OCI-LY3 (cell line): ENCODE data around the gene KRTAP26-1.

Experiments used
- EZH2phosphoT487 ChIP-seq: fragments of 200-600 bp; shearing (Covaris generic); IDR thresholded peaks from 2 replicates; pipeline ENCODE4 v1.6.1; 2018; ENCODE audit warnings: antibody characterized with exemption, mixed run types, low read depth
- TF ChIP-seq, protein P1 (sequence below): fragments of 200-600, 300-600 bp; sonication (generic); IDR thresholded peaks from 2 replicates; pipeline ENCODE4 v1.5.1; 2014; ENCODE audit warnings: antibody characterized with exemption, low read length, low read depth

DNA sequence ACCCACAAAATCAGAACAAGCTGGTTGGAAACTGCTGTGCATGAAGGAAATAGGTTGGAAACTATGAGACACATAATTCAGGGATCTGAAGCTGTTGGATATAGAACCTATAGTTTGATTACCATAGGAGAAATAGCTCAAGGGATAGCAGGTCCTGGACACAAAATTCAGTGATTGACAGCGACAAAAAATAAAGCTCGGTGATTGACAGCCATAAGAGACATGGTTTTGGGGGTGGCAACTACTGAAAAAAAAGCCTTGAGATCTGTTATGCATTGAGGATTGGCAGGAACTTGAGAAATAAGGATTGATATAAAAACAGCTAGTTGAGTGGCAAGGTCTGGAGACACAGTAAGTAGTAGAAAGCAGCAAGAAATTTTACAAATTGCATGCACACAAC, 30.9 kb downstream of the KRTAP26-1 start, which contains the start of gene KRTAP25-1:
- TF ChIP-seq, protein P1, sequence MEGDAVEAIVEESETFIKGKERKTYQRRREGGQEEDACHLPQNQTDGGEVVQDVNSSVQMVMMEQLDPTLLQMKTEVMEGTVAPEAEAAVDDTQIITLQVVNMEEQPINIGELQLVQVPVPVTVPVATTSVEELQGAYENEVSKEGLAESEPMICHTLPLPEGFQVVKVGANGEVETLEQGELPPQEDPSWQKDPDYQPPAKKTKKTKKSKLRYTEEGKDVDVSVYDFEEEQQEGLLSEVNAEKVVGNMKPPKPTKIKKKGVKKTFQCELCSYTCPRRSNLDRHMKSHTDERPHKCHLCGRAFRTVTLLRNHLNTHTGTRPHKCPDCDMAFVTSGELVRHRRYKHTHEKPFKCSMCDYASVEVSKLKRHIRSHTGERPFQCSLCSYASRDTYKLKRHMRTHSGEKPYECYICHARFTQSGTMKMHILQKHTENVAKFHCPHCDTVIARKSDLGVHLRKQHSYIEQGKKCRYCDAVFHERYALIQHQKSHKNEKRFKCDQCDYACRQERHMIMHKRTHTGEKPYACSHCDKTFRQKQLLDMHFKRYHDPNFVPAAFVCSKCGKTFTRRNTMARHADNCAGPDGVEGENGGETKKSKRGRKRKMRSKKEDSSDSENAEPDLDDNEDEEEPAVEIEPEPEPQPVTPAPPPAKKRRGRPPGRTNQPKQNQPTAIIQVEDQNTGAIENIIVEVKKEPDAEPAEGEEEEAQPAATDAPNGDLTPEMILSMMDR = no peak
- no peak for TF ChIP-seq EZH2phosphoT487
